Upper lobe of right lung (tissue), 1 donor: ENCODE results near the gene KANSL1. TPM values are rescaled to one million over a fixed set of nuclear protein-coding genes. Genes with fewer than 3 reads are reported as not detected.

Experiments used
- ATAC-seq: fragments of 200-7000 bp; cut with Tn5 transposase; one replicate; pipeline ENCODE4 v1.9.1; 2020; ENCODE audit warnings: mild to moderate bottlenecking, moderate library complexity
- DNase-seq: peaks from one replicate; pipeline ENCODE4 v3.0.0-alpha.2; 2020
- H3K27ac ChIP-seq: fragments of 200-600 bp; one replicate; pipeline ENCODE4 v1.8.0; 2022
- H3K27me3 ChIP-seq: fragments of 200-600 bp; one replicate; pipeline ENCODE4 v1.8.0; 2022; ENCODE audit warnings: mild to moderate bottlenecking
- H3K36me3 ChIP-seq: fragments of 200-600 bp; one replicate; pipeline ENCODE4 v1.8.0; 2022
- H3K4me1 ChIP-seq: fragments of 200-600 bp; one replicate; pipeline ENCODE4 v1.8.0; 2022
- H3K4me3 ChIP-seq: fragments of 200-600 bp; one replicate; pipeline ENCODE4 v1.8.0; 2022; ENCODE audit warnings: mild to moderate bottlenecking
- H3K9me3 ChIP-seq: fragments of 200-600 bp; one replicate; pipeline ENCODE4 v1.8.0; 2022
- CTCF ChIP-seq: fragments of 200-600 bp; IDR thresholded peaks from one replicate; pipeline ENCODE4 v1.8.0; 2022; ENCODE audit warnings: antibody characterized with exemption
- intact Hi-C: fragments of 100-400 bp; cut with DNase I; formaldehyde crosslinking; loops from one replicate; pipeline ENCODE4 v1.11.0; 2022
- total RNA-seq: library from RNA; stranded (reverse); fragmentation: NEBNext Ultra II Directional; extraction: Animal tissue kit (Norgen Biotek cat#: 25700); gene quantifications from one replicate; pipeline ENCODE4 v1.2.1, GENCODE V29; 2021
- donor health status: DM: no; HTN: yes; CAD: no; lungs with severe emphysema.

KANSL1 gene
- total RNA-seq, 1 donor from 2014 or later = 69.8 TPM

- Histone ChIP-seq H3K36me3 (no peaks in the 10 kb centered on the region), H3K9me3 (no peaks in the 10 kb centered on the region)
- no peak for ATAC-seq
These were observed 57.2 kb downstream of the KANSL1 start for GRCh38 chr17:46135879-46136563.

DNA sequence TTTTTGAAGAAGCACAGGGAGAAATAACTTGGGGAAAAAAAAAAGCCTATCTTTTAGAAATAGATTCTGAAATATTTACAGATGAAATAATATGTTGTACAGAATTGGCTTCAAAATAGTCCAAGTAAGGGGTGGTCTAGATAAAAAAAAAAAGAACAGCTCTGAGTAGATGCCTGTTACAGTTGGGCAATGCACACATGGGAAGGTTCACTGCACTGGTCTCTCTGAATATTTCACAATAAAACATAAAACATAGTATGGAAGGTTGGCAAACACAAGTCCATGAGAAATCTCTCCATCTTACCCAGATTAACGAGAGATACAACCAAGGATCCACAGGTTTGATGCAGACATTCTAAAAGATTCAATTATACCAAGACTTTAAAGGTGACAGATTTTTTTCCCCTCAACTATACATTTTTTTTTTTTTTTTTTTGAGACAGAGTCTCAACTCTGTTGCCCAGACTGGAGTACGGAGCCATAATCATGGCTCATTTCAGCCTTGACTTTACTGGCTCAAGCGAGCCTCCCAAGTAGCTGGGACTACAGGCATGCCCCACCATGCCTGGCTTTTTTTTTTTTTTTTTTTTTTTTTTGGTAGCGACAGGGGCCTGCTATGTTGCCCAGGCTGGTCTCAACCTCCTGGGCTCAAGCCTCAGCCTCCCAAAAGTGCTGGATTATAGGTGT is 58.0 kb downstream of the KANSL1 start:
- Histone ChIP-seq H3K27me3 (no peaks in the 10 kb centered on the region), H3K9me3 (no peaks in the 10 kb centered on the region), H3K36me3 (no peaks in the 10 kb centered on the region), H3K4me3 (no peak overlapping the region), H3K4me1 (peaks cover 59% of the 10 kb centered on the region), H3K27ac (no peak overlapping the region)
- no peak for DNase-seq
- intact Hi-C loops = no loop called here
- no peak for TF ChIP-seq CTCF
- no peak for ATAC-seq

More at GRCh38 chr17:46135879-46136563, 57.2 kb downstream of the KANSL1 start:
- Histone ChIP-seq H3K27ac (no peak overlapping the region), H3K4me1 (peaks cover 59% of the 10 kb centered on the region), H3K27me3 (no peaks in the 10 kb centered on the region), H3K4me3 (no peak overlapping the region)
- no peak for DNase-seq
- intact Hi-C loops = no loop called here
- no peak for TF ChIP-seq CTCF

DNA sequence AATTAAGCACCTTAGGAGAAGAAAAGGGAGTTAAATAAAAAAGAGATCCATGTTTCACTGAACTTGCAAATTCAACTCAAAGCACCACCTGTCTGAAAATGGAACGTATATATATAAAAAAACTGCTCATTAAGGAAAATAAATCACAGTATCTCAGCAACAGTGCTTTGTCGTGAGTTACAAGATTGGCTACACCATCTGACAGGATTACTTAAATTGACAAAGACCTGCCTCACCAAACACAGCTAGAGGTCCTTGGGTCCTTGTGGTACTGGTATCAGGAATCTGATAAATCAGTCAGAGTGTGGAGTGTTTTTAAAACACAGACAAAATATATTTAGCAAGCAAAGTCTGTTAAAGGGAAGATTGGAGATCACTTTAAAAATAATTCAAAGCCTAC is 63.9 kb downstream of the KANSL1 start:
- intact Hi-C loops = no loop called here
- H3K27ac ChIP-seq = no peak overlapping the region

GRCh38 chr17:46128453-46128852 is 64.8 kb downstream of the KANSL1 start:
- no peak for TF ChIP-seq CTCF
- no peak overlapping the region for H3K27ac ChIP-seq
- H3K4me1 ChIP-seq = peaks cover 42% of the 10 kb centered on the region
- H3K4me3 ChIP-seq = no peak overlapping the region
- H3K27me3 ChIP-seq = no peaks in the 10 kb centered on the region
- H3K36me3 ChIP-seq = no peaks in the 10 kb centered on the region
- no peaks in the 10 kb centered on the region for H3K9me3 ChIP-seq
- ATAC-seq (no peak), DNase-seq (no peak)
- intact Hi-C loops = no loop called here

More for the DNA sequence above, 63.9 kb downstream of the KANSL1 start:
- no peak for TF ChIP-seq CTCF
- Histone ChIP-seq H3K27me3 (no peaks in the 10 kb centered on the region), H3K4me3 (no peak overlapping the region), H3K9me3 (no peaks in the 10 kb centered on the region), H3K4me1 (peaks cover 42% of the 10 kb centered on the region), H3K36me3 (no peaks in the 10 kb centered on the region)
- ATAC-seq = no peak
- DNase-seq = no peak

DNA sequence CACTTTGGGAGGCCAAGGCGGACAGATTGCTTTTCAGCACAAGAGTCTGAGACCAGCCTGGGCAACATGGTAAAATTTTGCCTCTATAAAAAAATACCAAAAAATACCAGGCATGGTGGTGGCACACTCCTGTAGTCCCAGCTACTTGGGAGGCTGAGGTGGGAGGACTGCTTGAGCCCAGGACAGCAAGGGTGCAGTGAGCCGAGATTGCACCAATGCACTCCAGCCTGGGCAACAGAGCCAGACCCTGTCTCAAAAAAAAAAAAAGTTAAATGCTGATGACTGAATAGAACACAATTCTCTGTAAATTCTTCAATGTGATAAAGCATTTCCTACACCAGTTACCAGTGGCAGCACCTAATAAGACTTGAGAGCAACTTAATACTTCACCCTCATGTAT is 65.7 kb downstream of the KANSL1 start:
- H3K4me1 ChIP-seq = peaks cover 46% of the 10 kb centered on the region
- no peaks in the 10 kb centered on the region for H3K27me3 ChIP-seq
- no peak for ATAC-seq
- intact Hi-C loops = no loop called here
- no peak for TF ChIP-seq CTCF
- no peaks in the 10 kb centered on the region for H3K9me3 ChIP-seq
- DNase-seq = no peak
- no peak overlapping the region for H3K27ac ChIP-seq
- H3K4me3 ChIP-seq = no peak overlapping the region
- no peaks in the 10 kb centered on the region for H3K36me3 ChIP-seq
